DOHH2 (cell line): ENCODE measurements around the gene BRINP1.

ENCODE experiments used
- H3F3A ChIP-seq: fragments of 200-600 bp; sonication (generic), shearing (Covaris generic); 2 replicates; pipeline ENCODE4 v1.6.0; 2016; ENCODE audit warnings: antibody characterized with exemption, mild to moderate bottlenecking; ENCODE audit not compliant: control insufficient read depth, insufficient read depth
- H3K27ac ChIP-seq: fragments of 200-600 bp; sonication (generic); 2 replicates; pipeline ENCODE4 v1.5.1; 2014; ENCODE audit warnings: low read depth, mild to moderate bottlenecking, low read length, moderate library complexity
- H3K27me3 ChIP-seq: fragments of 200-600 bp; sonication (generic); 2 replicates; pipeline ENCODE4 v1.6.1; 2014; ENCODE audit warnings: mild to moderate bottlenecking, low read length, mixed read lengths; ENCODE audit not compliant: control insufficient read depth
- H3K36me3 ChIP-seq: fragments of 200-600 bp; sonication (generic); 2 replicates; pipeline ENCODE4 v1.6.1; 2014; ENCODE audit warnings: mild to moderate bottlenecking, low read length, moderate library complexity, mixed read lengths; ENCODE audit not compliant: control insufficient read depth
- H3K4me1 ChIP-seq: fragments of 200-600 bp; sonication (generic); 2 replicates; pipeline ENCODE4 v1.6.1; 2014; ENCODE audit warnings: mild to moderate bottlenecking, low read length, mixed read lengths; ENCODE audit not compliant: control insufficient read depth
- H3K4me2 ChIP-seq: fragments of 200-600 bp; sonication (generic); 2 replicates; pipeline ENCODE4 v1.6.0; 2014; ENCODE audit warnings: mild to moderate bottlenecking, low read length, moderate library complexity
- H3K4me3 ChIP-seq: fragments of 200-600 bp; sonication (generic); 2 replicates; pipeline ENCODE4 v1.5.1; 2014; ENCODE audit warnings: mild to moderate bottlenecking, low read length, mixed read lengths
- H3K79me2 ChIP-seq: fragments of 200-600 bp; sonication (generic); 2 replicates; pipeline ENCODE4 v1.6.1; 2014; ENCODE audit warnings: mild to moderate bottlenecking, low read length, mixed read lengths; ENCODE audit not compliant: control insufficient read depth
- H3K9me2 ChIP-seq: fragments of 200-600 bp; sonication (generic); replicated peaks from 2 replicates; pipeline ENCODE4 v1.6.1; 2014; ENCODE audit warnings: mild to moderate bottlenecking, low read length, mixed read lengths; ENCODE audit not compliant: control insufficient read depth
- H3K9me3 ChIP-seq: fragments of 200-600 bp; sonication (generic); 2 replicates; pipeline ENCODE4 v1.6.1; 2014; ENCODE audit warnings: antibody characterized with exemption, low read length, mixed read lengths; ENCODE audit not compliant: control insufficient read depth, insufficient read depth
- H4K20me1 ChIP-seq: fragments of 200-600 bp; sonication (generic); 2 replicates; pipeline ENCODE4 v1.6.0; 2014; ENCODE audit warnings: low read depth, mild to moderate bottlenecking, antibody characterized with exemption, low read length, moderate library complexity; ENCODE audit not compliant: control insufficient read depth, insufficient read depth
- EZH2phosphoT487 ChIP-seq: fragments of 200-600 bp; sonication (generic); IDR thresholded peaks from 2 replicates; pipeline ENCODE4 v1.6.1; 2017; ENCODE audit warnings: borderline replicate concordance, mild to moderate bottlenecking, antibody characterized with exemption, low read length, moderate library complexity, mixed read lengths
- TF ChIP-seq, protein P1 (sequence below): fragments of 200-600 bp; sonication (generic); IDR thresholded peaks from one replicate; pipeline ENCODE4 v1.5.1; 2014; ENCODE audit warnings: antibody characterized with exemption, mild to moderate bottlenecking, low read depth, low read length; ENCODE audit not compliant: poor library complexity, severe bottlenecking

The BRINP1 gene

DNA sequence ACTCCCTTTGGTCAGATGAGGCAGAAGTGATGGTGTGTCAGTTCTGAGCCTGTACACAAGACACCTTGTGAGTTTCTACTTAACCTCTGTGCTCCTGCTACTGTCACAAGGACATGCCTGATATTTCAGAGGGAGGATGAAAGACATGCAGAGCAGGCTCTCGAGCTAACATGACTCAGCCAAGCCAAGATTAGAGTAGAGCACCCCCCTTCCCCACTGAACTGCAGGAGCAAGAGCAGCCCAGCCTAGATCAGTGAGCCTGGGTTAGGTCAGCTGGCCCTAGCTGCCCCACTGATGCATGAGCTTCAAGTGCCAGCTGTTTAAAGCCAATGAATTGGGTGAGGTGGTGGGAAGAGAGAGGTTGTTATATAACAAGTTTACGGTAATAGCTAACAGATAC is 36.7 kb downstream of the BRINP1 start:
- H3K4me2 ChIP-seq, result no peak overlapping the region
- no peaks in the 10 kb centered on the region for H4K20me1 ChIP-seq
- no peaks in the 10 kb centered on the region for H3F3A ChIP-seq
- no peak overlapping the region for H3K4me3 ChIP-seq
- H3K79me2 ChIP-seq, result no peaks in the 10 kb centered on the region
- H3K4me1 ChIP-seq, result no peaks in the 10 kb centered on the region
- no peaks in the 10 kb centered on the region for H3K36me3 ChIP-seq
- H3K27me3 ChIP-seq, result no peaks in the 10 kb centered on the region
- H3K27ac ChIP-seq, result no peak overlapping the region
- H3K9me2 ChIP-seq, result no peaks in the 10 kb centered on the region
- peaks cover 6% of the 10 kb centered on the region; the same call in 1 of the 2 replicates for H3K9me3 ChIP-seq
- TF ChIP-seq, protein P1, sequence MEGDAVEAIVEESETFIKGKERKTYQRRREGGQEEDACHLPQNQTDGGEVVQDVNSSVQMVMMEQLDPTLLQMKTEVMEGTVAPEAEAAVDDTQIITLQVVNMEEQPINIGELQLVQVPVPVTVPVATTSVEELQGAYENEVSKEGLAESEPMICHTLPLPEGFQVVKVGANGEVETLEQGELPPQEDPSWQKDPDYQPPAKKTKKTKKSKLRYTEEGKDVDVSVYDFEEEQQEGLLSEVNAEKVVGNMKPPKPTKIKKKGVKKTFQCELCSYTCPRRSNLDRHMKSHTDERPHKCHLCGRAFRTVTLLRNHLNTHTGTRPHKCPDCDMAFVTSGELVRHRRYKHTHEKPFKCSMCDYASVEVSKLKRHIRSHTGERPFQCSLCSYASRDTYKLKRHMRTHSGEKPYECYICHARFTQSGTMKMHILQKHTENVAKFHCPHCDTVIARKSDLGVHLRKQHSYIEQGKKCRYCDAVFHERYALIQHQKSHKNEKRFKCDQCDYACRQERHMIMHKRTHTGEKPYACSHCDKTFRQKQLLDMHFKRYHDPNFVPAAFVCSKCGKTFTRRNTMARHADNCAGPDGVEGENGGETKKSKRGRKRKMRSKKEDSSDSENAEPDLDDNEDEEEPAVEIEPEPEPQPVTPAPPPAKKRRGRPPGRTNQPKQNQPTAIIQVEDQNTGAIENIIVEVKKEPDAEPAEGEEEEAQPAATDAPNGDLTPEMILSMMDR, result no peak
- no peak for TF ChIP-seq EZH2phosphoT487

DNA sequence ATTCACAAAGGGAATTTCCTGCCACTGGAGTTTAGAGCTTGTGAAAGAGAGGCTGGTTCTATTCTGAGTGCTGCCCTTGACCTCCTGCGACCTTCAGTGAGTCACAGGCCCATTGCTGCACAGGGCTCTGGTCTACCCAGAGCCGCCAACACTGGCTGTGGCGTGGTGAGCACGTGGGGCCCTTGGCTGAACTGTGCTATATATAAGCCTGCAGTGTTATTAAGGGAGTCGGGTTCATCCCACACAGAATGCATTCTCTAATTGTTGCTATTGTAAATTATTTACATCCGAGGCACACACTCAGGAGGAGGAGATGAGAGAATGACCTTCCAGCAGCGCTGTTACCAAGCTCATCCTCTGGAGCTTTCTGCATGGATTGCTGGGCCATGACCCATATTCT is 47.1 kb downstream of the BRINP1 start:
- Histone ChIP-seq H3K4me3 (no peak overlapping the region), H3K9me2 (no peaks in the 10 kb centered on the region), H3K4me1 (no peaks in the 10 kb centered on the region), H3K79me2 (no peaks in the 10 kb centered on the region), H3K27ac (no peak overlapping the region), H3K27me3 (no peaks in the 10 kb centered on the region), H3K36me3 (no peaks in the 10 kb centered on the region), H3K9me3 (no peaks in the 10 kb centered on the region), H3F3A (no peaks in the 10 kb centered on the region), H4K20me1 (no peaks in the 10 kb centered on the region), H3K4me2 (no peak overlapping the region)
- TF ChIP-seq, protein P1, result no peak
- TF ChIP-seq EZH2phosphoT487, result no peak

DNA sequence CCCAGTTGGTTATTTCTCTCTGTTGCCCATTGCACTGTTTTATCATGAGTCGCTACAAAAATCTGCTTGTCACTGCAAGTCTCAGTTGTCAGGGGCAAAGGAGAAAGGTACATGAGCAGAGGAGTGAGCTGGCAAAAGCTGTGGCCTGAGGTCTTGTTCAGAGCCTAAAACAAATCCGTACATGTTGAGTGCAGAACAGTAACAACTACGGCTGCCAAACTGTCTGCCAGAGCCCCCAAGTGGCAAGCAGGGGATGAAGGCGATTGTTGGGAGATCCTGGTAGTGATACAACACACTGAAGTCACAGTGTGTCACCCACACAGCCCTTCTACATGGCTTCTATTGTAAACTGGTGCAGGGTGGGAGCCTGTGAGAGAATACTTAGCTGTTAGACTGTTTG is 50.9 kb downstream of the BRINP1 start:
- no peaks in the 10 kb centered on the region for H3K9me2 ChIP-seq
- no peaks in the 10 kb centered on the region for H3K9me3 ChIP-seq
- H4K20me1 ChIP-seq, result no peaks in the 10 kb centered on the region
- H3K79me2 ChIP-seq, result no peaks in the 10 kb centered on the region
- TF ChIP-seq EZH2phosphoT487, result no peak
- TF ChIP-seq, protein P1, result no peak
- no peaks in the 10 kb centered on the region for H3K36me3 ChIP-seq
- H3K27ac ChIP-seq, result no peak overlapping the region
- no peaks in the 10 kb centered on the region for H3F3A ChIP-seq
- no peaks in the 10 kb centered on the region for H3K4me1 ChIP-seq
- H3K4me3 ChIP-seq, result no peak overlapping the region
- H3K27me3 ChIP-seq, result no peaks in the 10 kb centered on the region
- no peak overlapping the region for H3K4me2 ChIP-seq

DNA sequence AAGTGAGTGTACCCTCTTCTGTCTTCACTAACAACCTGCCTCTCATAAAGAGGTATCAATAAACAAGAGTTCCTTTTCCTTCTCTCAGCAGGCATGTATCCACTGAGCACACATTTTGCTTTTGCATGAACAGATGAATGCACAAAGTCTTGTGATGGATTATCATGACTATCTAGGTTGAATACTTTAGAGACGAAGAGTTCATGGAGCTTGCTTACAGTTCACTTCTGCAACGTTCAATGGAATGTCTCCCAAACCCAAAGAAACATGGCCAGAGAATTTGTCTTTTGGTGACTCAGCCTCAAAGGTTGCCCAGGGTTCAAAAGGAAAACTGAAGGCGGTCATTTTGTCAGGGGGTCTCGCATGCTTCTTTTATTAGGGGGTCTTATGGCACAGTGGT is 55.4 kb downstream of the BRINP1 start:
- Histone ChIP-seq H3K9me2 (no peaks in the 10 kb centered on the region), H3F3A (no peaks in the 10 kb centered on the region), H3K4me3 (no peak overlapping the region), H3K9me3 (no peaks in the 10 kb centered on the region), H3K4me1 (no peaks in the 10 kb centered on the region), H3K27ac (no peak overlapping the region), H4K20me1 (no peaks in the 10 kb centered on the region), H3K4me2 (no peak overlapping the region), H3K79me2 (no peaks in the 10 kb centered on the region), H3K36me3 (no peaks in the 10 kb centered on the region), H3K27me3 (no peaks in the 10 kb centered on the region)
- TF ChIP-seq EZH2phosphoT487, result no peak
- TF ChIP-seq, protein P1, result no peak
